GM19240 (cell line): ENCODE results near the gene ZNF22.

Experiments used
- DNase-seq: peaks from one replicate; pipeline ENCODE4 v3.0.0; 2011; ENCODE audit warnings: low spot score; ENCODE audit not compliant: insufficient read length

Gene ZNF22

GRCh38 chr10:44977287-44978212 lies 23.2 kb upstream of the ZNF22 start:
- DNase-seq: no peak

- no peak for DNase-seq
Observed at GRCh38 chr10:44978213-44978569, 22.5 kb upstream of the ZNF22 start.

- DNase-seq: no peak
Observed at GRCh38 chr10:44978570-44979280, 22.0 kb upstream of the ZNF22 start, which contains the start of gene DEPP1. DEPP1 (minus strand) TSS chr10:44978809; CDS start chr10:44978030, 779 bp downstream.

GRCh38 chr10:44979281-44980191 lies 21.2 kb upstream of the ZNF22 start:
- no peak for DNase-seq

- no peak for DNase-seq
Observed at GRCh38 chr10:44980309-44981171, 20.2 kb upstream of the ZNF22 start.

GRCh38 chr10:44981172-44982113 lies 19.3 kb upstream of the ZNF22 start:
- DNase-seq: no peak

GRCh38 chr10:44982114-44982460 lies 18.6 kb upstream of the ZNF22 start:
- no peak for DNase-seq

GRCh38 chr10:44982496-44982895 lies 18.2 kb upstream of the ZNF22 start:
- DNase-seq: no peak

- no peak for DNase-seq
Observed at GRCh38 chr10:44983066-44983894, 17.4 kb upstream of the ZNF22 start.

- no peak for DNase-seq
Observed at GRCh38 chr10:44983895-44984278, 16.8 kb upstream of the ZNF22 start.

- no peak for DNase-seq
Observed at GRCh38 chr10:44984671-44985101, 16.0 kb upstream of the ZNF22 start.

- no peak for DNase-seq
Observed at GRCh38 chr10:44985175-44985681, 15.5 kb upstream of the ZNF22 start.

- DNase-seq: no peak
Observed at GRCh38 chr10:44986179-44986578, 14.5 kb upstream of the ZNF22 start.

GRCh38 chr10:44986670-44987069 lies 14.1 kb upstream of the ZNF22 start:
- no peak for DNase-seq

- no peak for DNase-seq
Observed at GRCh38 chr10:44988957-44989585, 11.7 kb upstream of the ZNF22 start.

GRCh38 chr10:44989597-44990301 lies 11.0 kb upstream of the ZNF22 start:
- no peak for DNase-seq

GRCh38 chr10:44990302-44990655 lies 10.4 kb upstream of the ZNF22 start:
- DNase-seq: no peak
